ENCODE data around the gene HBA2. TPM values are rescaled to one million over a fixed set of nuclear protein-coding genes. Genes with fewer than 3 reads are reported as not detected.
A peak's percentile ranks its signal among the peaks of the same experiment; 100 is the strongest.

Gene HBA2
- total and polyA plus RNA-seq, 8 donors: 142 to 5,766 (median 1,612) TPM

GRCh38 chr16:164827-165538 lies 7.7 kb upstream of the HBA2 start:
- no peak overlapping the region for H3K27ac ChIP-seq
- H3K27me3 ChIP-seq: peaks cover 36 to 77% of the 10 kb centered on the region in 2 donors
- H3K36me3 ChIP-seq: no peaks in the 10 kb centered on the region
- peak; percentile 39 for ATAC-seq
- H3K4me1 ChIP-seq: peaks cover 10 to 21% of the 10 kb centered on the region in 2 donors
- intact Hi-C loops (cut with DNase I): no loop called here
- H3K4me3 ChIP-seq: no peak overlapping the region
- TF ChIP-seq CTCF (IDR thresholded peaks at IDR 0.05): no peak
- DNase-seq: no peak
- H3K9me3 ChIP-seq: no peaks in the 10 kb centered on the region

- no peak for ATAC-seq
Observed at GRCh38 chr16:165539-166374, 6.9 kb upstream of the HBA2 start, which contains the start of gene HBM. Gene HBM, plus strand, starts transcription at chr16:165978. Its CDS starts 20 bp downstream, at chr16:165998.

DNA sequence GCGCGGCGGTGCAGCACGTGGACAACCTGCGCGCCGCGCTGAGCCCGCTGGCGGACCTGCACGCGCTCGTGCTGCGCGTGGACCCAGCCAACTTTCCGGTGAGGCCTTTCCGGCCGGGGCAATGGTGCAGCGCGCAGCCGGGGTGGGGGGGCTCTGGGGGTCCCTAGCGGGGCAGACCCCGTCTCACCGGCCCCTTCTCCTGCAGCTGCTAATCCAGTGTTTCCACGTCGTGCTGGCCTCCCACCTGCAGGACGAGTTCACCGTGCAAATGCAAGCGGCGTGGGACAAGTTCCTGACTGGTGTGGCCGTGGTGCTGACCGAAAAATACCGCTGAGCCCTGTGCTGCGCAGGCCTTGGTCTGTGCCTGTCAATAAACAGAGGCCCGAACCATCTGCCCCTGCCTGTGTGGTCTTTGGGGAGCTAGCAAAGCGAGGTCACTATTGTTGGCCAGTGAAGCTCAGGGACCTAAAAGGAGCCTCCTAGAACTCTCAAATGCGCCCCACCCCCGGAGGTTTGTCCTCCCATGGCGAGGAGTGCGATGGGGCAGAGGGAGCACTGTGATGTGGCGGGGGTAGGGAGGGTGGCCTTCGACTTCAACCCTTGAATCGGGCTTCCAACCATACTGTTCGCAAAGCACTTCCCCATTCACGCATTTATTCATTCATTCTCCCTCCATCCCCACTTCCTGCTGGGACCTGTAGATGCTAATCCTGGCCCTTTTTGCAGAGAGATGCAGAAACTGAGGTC lies 6.1 kb upstream of the HBA2 start:
- H3K9me3 ChIP-seq: no peaks in the 10 kb centered on the region
- no peaks in the 10 kb centered on the region for H3K36me3 ChIP-seq
- H3K4me1 ChIP-seq: peaks cover 10 to 21% of the 10 kb centered on the region in 2 donors
- DNase-seq (no peak), ATAC-seq (no peak)
- H3K4me3 ChIP-seq: no peak overlapping the region
- TF ChIP-seq CTCF (IDR thresholded peaks at IDR 0.05): no peak
- H3K27ac ChIP-seq: no peak overlapping the region
- intact Hi-C loops (cut with DNase I): no loop called here
- peaks cover 47 to 82% of the 10 kb centered on the region in 2 donors for H3K27me3 ChIP-seq

More at GRCh38 chr16:165539-166374, 6.9 kb upstream of the HBA2 start, which contains the start of gene HBM:
- peak in 1 of 4 donors; percentile 67 for DNase-seq
- H3K27ac ChIP-seq: no peak within 1 kb of the TSS
- H3K4me1 ChIP-seq: peaks cover 10 to 21% of the 10 kb centered on the region in 2 donors
- TF ChIP-seq CTCF (IDR thresholded peaks at IDR 0.05): no peak
- H3K9me3 ChIP-seq: no peaks in the 10 kb centered on the region
- H3K4me3 ChIP-seq: no peak within 1 kb of the TSS
- intact Hi-C loops (cut with DNase I): no loop called here
- no peaks in the 10 kb centered on the region for H3K36me3 ChIP-seq
- H3K27me3 ChIP-seq: peaks cover 39 to 82% of the 10 kb centered on the region in 2 donors

DNA sequence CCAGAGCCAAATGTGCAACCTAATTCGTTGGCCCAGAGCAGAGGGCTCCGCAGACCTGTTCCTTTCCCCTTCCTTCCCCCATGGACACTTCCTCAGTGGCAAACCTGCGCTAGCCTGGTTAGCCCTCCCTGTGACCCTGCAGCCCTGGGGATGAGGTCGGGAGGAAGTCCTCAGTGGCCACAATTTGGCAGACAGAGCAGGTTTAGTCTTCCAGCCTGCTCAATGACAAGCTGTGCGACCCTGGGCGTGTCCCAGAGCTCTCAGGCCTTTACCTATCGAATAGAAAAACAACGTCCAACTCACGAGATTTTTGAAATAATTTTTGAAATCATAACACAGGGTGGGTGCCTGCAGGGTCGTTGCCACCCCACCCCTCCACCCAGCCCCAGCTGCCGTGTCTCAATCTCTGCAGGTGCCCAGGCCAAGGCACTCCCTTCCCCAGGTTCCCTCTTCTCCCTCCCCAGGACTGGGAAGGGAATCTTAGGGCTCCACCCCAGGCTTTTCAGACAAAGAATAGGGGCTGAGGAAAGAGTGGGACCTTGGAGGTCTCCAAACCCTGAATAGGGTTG lies 5.5 kb upstream of the HBA2 start:
- Histone ChIP-seq H3K4me3 (no peak overlapping the region), H3K27ac (no peak overlapping the region), H3K27me3 (peaks cover 50 to 82% of the 10 kb centered on the region in 2 donors), H3K9me3 (no peaks in the 10 kb centered on the region), H3K36me3 (no peaks in the 10 kb centered on the region), H3K4me1 (peaks cover 10 to 21% of the 10 kb centered on the region in 2 donors)
- DNase-seq (peak in 1 of 4 donors; percentile 14), ATAC-seq (no peak)
- intact Hi-C loops (cut with DNase I): no loop called here
- TF ChIP-seq CTCF (IDR thresholded peaks at IDR 0.05): no peak

Measured in left lung (tissue), 10 donors.